Stimulated activated CD4-positive, alpha-beta T cell treated with anti-CD3 and anti-CD28 coated beads, Interleukin-15, amount 100 ng/mL, for 24 hours (primary cell): ENCODE data around the gene PLEKHA7.

ENCODE experiments used
- DNase-seq: peaks from one replicate; pipeline ENCODE4 v3.0.0-alpha.2; 2020

PLEKHA7 gene

GRCh38 chr11:16801288-16801980 lies 212.8 kb downstream of the PLEKHA7 start:
- no peak for DNase-seq

GRCh38 chr11:16800382-16800781 lies 213.8 kb downstream of the PLEKHA7 start:
- no peak for DNase-seq

GRCh38 chr11:16799890-16800289 lies 214.3 kb downstream of the PLEKHA7 start:
- no peak for DNase-seq

GRCh38 chr11:16799221-16799620 lies 215.0 kb downstream of the PLEKHA7 start:
- no peak for DNase-seq

GRCh38 chr11:16797776-16798175 lies 216.4 kb downstream of the PLEKHA7 start:
- no peak for DNase-seq

GRCh38 chr11:16796311-16796710 lies 217.9 kb downstream of the PLEKHA7 start:
- DNase-seq: no peak

- DNase-seq: no peak
Measured at GRCh38 chr11:16795146-16795545, 219.1 kb downstream of the PLEKHA7 start.

- DNase-seq: no peak
Measured at GRCh38 chr11:16794047-16794818, 220.0 kb downstream of the PLEKHA7 start.

GRCh38 chr11:16793511-16793910 lies 220.7 kb downstream of the PLEKHA7 start:
- no peak for DNase-seq

GRCh38 chr11:16793009-16793408 lies 221.2 kb downstream of the PLEKHA7 start:
- no peak for DNase-seq

GRCh38 chr11:16792426-16792825 lies 221.8 kb downstream of the PLEKHA7 start:
- DNase-seq: no peak

GRCh38 chr11:16791191-16791961 lies 222.8 kb downstream of the PLEKHA7 start:
- DNase-seq: no peak

- DNase-seq: no peak
Measured at GRCh38 chr11:16790486-16791190, 223.6 kb downstream of the PLEKHA7 start.

GRCh38 chr11:16789560-16790485 lies 224.4 kb downstream of the PLEKHA7 start:
- no peak for DNase-seq

- DNase-seq: no peak
Measured at GRCh38 chr11:16789063-16789420, 225.2 kb downstream of the PLEKHA7 start.

- DNase-seq: peak; percentile 67
Measured at GRCh38 chr11:16788141-16789062, 225.8 kb downstream of the PLEKHA7 start.

- DNase-seq: no peak
Measured at GRCh38 chr11:16787035-16787742, 227.0 kb downstream of the PLEKHA7 start.

GRCh38 chr11:16786131-16786530 lies 228.1 kb downstream of the PLEKHA7 start:
- DNase-seq: no peak

- peak; percentile 73 for DNase-seq
Measured at GRCh38 chr11:16785520-16786128, 228.6 kb downstream of the PLEKHA7 start.

GRCh38 chr11:16784666-16785065 lies 229.5 kb downstream of the PLEKHA7 start:
- no peak for DNase-seq
